Stomach smooth muscle (tissue), 2 donors: ENCODE data around the gene CASS4.

Experiments used
- H3K27ac ChIP-seq: one replicate; pipeline ENCODE4 v1.7.0; 2013; ENCODE audit warnings: mild to moderate bottlenecking, low read length, inconsistent platforms
- H3K27me3 ChIP-seq, 2 donors: one replicate each; pipeline ENCODE4 v1.7.0; 2013; ENCODE audit warnings: low read length in 2 of 2; ENCODE audit not compliant: insufficient read depth in 2 of 2, control insufficient read depth in 1 of 2
- H3K36me3 ChIP-seq, 2 donors: one replicate each; pipeline ENCODE4 v1.7.0; 2013; ENCODE audit warnings: low read length in 2 of 2; ENCODE audit not compliant: control insufficient read depth in 2 of 2, insufficient read depth in 2 of 2
- H3K4me1 ChIP-seq: one replicate; pipeline ENCODE4 v1.7.0; 2013; ENCODE audit warnings: low read length; ENCODE audit not compliant: control insufficient read depth, insufficient read depth
- H3K4me3 ChIP-seq, 2 donors: one replicate each; pipeline ENCODE4 v1.7.0; 2013; ENCODE audit warnings: low read length in 2 of 2
- H3K9ac ChIP-seq, 2 donors: one replicate each; pipeline ENCODE4 v1.7.0; 2013; ENCODE audit warnings: low read length in 2 of 2, mild to moderate bottlenecking in 1 of 2
- H3K9me3 ChIP-seq, 2 donors: one replicate each; pipeline ENCODE4 v1.7.0; 2013; ENCODE audit warnings: low read length in 2 of 2; ENCODE audit not compliant: control insufficient read depth in 2 of 2
- donor health status: healthy.
- donor health status: Pancreatic carcinoma.

Gene CASS4

GRCh38 chr20:56504373-56505005 lies 92.4 kb downstream of the CASS4 start:
- Histone ChIP-seq H3K27me3 (no peaks in the 10 kb centered on the region), H3K27ac (no peak overlapping the region), H3K36me3 (peaks cover 4 to 5% of the 10 kb centered on the region in 2 donors), H3K4me1 (no peaks in the 10 kb centered on the region), H3K4me3 (no peak overlapping the region), H3K9me3 (no peaks in the 10 kb centered on the region), H3K9ac (no peak overlapping the region)

- H3K27ac ChIP-seq = no peak overlapping the region
- H3K9me3 ChIP-seq = no peaks in the 10 kb centered on the region
- no peak overlapping the region for H3K9ac ChIP-seq
- H3K36me3 ChIP-seq = peaks cover 4 to 5% of the 10 kb centered on the region in 2 donors
- H3K4me1 ChIP-seq = no peaks in the 10 kb centered on the region
- no peaks in the 10 kb centered on the region for H3K27me3 ChIP-seq
- no peak overlapping the region for H3K4me3 ChIP-seq
Measured at GRCh38 chr20:56506103-56506502, 94.0 kb downstream of the CASS4 start.
